HG02623 (cell line): ENCODE data around the gene CLSTN2.

Source experiments
- ATAC-seq: cut with Tn5 transposase; IDR thresholded peaks from one replicate; pipeline ENCODE4 v1.9.1; 2021; ENCODE audit warnings: moderate library complexity; ENCODE audit not compliant: unreplicated experiment

The CLSTN2 gene

GRCh38 chr3:140568842-140569520, 634.0 kb downstream of the CLSTN2 start:
- no peak for ATAC-seq

DNA sequence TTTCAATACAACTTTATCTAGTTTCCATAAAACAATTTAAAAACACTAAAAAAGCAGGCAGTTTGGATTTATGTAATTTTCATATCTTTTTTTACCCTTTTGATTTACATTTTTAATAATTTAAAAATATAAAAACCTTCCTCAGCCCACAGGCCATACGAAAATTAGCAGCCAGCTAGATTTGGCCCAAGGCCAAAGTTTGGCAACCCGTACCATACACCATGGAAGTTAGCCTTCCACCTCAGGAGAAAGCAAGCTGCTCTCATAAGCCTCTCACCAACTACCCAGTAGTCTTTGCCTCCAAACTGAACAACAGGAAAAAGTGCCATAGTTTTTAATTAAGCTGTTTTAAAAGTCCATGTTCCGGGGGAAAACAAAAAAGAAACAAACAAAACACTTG, 635.6 kb downstream of the CLSTN2 start:
- no peak for ATAC-seq

GRCh38 chr3:140571836-140572235, 636.9 kb downstream of the CLSTN2 start:
- ATAC-seq = no peak

DNA sequence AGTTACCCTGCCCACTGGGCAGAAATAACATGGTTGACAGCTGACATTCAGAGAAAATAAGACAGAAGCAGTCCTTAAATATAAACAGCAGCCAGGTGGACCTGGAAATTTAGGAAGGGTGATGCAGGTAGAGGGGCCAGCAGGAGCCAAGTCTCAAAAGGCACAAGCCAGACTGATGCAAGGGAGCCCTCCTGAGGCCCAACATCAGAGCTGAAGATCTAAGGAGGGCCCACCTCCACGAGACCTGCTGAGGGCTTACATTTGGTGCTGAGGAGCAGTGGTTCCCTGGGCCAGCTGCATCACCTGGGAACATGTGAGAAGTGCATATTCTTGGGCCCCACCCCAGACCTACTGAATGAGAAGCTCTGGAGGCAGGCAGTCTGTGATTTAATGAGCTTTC, 637.3 kb downstream of the CLSTN2 start:
- ATAC-seq = no peak

GRCh38 chr3:140573011-140573410, 638.0 kb downstream of the CLSTN2 start:
- ATAC-seq = no peak

GRCh38 chr3:140574375-140574774, 639.4 kb downstream of the CLSTN2 start:
- ATAC-seq = no peak

- no peak for ATAC-seq
Measured at GRCh38 chr3:140576449-140576848, 641.5 kb downstream of the CLSTN2 start.

DNA sequence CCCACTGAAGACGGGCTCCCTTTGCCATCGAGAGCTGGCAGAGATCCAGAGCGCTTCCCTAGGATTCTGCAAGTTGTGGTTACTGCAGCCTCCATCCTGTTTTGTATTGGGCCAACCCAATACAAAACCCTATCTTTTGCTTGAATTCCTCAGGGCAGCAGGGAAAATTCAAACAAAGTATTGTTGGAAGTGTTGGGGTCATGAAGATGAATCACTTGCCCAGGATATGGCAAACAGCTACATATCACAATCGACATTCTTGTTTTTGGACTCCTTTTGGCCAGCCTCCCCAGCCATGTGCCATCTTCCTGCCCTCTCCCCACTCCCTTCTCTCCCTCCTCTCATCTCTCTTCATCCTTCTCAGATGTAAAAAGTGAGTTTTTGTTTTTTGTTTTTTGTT, 642.9 kb downstream of the CLSTN2 start:
- ATAC-seq = no peak

DNA sequence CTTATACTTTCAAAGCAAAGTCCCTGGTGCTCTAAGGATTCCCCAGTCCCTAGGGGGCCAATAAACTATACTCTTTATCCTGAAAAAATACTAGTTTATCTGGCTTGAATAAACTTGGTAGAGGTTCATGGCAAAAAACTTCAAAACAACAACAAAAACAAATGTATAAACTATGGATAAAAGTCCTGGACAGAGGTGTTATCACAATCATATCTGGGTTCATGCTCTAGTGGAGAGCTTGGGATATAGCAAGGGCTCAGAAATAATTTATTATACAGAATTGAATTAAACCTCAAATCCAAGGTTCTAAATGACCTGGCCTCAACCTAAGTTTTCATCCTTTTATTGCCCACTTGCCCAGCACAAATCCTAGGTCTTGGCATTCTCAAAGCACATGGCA, 644.3 kb downstream of the CLSTN2 start:
- no peak for ATAC-seq

DNA sequence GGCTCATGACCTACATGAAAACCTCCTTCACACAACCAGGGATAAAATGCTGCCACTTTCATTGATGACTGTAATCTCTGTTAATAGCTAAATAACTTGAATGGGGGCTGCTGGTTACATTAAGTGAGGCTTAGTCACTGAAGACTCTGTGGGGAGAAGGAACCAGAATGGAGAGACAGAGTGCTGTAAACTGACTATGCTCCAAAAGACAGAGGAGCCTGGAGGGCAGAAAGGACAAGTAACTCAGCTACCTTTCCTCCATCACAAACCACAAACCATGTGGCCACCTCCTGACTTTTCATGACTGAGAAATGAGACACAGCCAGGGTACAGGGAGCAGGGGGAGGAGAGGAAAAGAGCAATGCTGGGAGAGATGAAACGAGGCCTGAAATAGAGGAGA, 645.8 kb downstream of the CLSTN2 start:
- ATAC-seq = no peak

DNA sequence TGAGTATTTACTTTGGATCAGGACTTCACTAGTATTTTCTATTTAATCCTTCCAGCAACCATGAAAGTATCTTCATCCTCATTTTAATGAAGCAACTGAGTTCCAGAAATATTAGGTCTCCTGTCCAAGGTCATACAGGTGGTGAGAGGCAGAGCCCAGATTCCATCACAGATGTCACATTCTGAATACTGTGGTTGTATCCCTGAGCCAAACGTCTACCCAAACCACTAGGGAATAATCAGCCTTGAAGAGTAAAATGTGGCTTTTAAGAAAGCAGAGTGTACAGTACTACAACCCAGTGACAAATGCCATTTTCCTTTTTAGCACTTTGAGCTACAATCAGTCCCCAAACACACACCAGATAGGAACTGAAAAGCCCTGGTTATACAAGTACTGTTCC, 649.6 kb downstream of the CLSTN2 start:
- no peak for ATAC-seq

DNA sequence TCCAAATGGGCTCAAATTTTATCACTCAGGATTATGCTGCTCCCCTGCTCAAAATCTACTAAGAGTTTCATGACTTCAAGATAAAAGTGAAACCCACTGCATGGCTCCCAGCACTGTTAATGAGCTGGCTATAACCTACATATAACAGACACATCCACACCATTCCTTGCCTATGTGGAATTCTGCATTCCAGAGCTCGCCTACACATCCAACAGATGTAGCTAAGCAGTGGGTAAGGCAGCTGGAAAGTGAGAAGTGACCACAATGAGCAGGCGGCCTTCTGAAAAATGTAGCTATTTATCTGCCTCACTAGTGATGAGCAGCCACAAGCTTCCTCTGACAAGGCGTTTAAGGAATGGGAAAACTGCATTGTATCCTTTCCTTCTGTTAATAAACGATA, 650.8 kb downstream of the CLSTN2 start:
- no peak for ATAC-seq

DNA sequence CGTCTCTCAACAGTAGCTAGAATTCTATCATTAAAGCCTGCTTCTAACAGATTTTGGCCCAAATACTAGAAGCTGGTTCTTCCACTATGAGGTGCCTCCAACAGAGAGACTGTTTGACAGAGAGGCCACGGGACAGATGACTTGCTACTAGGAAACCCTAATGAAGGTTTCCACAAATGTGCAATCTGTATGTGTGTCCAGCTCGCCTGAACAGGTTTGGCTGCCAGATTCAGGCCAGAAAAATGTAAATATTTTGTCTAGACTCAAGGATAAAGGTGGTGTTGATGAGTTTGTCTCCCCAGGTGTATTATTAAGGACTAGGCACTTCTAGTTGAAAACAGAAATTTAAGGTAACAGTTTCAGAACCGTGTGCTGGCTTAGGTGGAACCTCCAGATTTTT, 651.3 kb downstream of the CLSTN2 start:
- ATAC-seq = no peak

GRCh38 chr3:140588558-140588957, 653.6 kb downstream of the CLSTN2 start:
- no peak for ATAC-seq

GRCh38 chr3:140593766-140594165, 658.8 kb downstream of the CLSTN2 start:
- ATAC-seq = no peak

DNA sequence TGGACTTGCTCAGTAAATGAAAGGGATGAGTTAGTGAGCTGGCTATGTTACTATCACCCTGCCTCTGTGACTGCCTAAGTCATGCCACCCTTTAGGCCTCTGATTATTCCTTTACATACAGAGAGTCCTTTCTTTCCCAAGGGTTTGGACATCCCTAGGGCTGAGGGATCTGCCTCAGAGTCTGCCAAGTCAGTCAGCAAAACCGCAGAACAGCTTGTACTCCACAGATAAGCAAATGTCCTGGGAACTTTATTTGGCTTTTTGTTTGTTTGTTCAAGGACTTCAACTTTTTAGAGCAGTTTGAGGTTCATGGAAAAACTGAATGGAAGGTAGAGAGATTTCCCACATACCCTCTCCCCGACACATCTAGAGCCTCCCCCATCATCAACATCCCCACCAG, 660.3 kb downstream of the CLSTN2 start:
- no peak for ATAC-seq

DNA sequence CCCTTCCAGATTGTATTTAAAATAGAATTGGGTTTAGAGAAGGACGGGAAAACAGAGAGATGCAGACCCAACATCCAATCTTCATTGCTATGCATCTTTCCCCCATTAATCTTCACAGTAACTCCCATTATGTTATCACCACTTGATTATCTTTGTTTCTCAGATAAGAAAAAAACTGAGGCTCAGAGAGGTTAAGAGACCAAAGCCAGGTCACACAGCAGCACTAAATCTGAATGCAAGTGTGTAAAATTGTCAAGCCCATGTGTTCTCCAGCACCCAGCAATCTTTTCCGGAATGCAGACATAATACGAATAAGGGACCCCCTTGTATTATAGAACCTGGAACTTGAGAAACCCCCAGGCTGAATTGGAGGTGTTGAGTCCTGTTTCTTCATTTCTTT, 662.4 kb downstream of the CLSTN2 start:
- ATAC-seq = no peak

GRCh38 chr3:140597792-140598191, 662.8 kb downstream of the CLSTN2 start:
- ATAC-seq = no peak

GRCh38 chr3:140599009-140599408, 664.0 kb downstream of the CLSTN2 start:
- ATAC-seq = no peak

- no peak for ATAC-seq
Measured at GRCh38 chr3:140599496-140599895, 664.5 kb downstream of the CLSTN2 start.

DNA sequence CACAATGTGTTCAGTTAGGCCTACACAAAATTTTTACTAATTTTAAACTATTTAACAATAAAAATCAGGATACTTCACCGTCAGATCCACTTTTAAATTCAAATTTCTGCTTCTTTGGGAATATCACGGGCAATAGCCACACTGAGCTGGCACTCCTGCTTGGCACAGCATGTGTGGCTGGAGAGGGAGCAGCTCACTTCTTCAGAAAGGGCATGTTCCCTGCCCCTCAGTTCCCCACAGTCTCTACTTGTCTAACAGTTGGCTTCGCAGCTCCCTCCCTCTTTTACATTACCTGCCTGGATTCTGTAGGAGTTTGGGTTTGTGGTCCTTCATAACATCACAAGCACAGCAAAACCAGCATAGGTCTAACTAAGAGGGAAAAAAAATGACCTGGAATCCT, 666.9 kb downstream of the CLSTN2 start:
- no peak for ATAC-seq

DNA sequence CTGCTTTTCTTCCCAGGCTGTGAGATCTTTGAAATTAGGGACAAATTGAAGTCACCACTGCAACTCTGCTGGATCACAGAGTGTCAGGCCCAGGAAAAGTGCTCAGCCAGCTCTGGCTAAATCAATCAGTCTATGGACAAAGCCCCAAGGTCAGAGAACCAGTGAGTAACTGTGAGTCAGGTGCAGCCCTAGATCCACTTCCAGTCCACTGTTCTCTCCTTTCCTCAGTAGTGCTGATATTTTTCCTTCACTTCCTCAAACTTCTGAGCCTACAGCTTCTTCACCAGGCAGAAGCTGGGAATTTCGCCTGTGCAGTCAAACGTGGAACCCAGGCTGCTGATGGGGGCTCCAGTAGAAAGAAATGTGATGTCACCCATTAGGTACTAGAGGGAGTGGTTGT, 667.8 kb downstream of the CLSTN2 start:
- ATAC-seq = no peak

DNA sequence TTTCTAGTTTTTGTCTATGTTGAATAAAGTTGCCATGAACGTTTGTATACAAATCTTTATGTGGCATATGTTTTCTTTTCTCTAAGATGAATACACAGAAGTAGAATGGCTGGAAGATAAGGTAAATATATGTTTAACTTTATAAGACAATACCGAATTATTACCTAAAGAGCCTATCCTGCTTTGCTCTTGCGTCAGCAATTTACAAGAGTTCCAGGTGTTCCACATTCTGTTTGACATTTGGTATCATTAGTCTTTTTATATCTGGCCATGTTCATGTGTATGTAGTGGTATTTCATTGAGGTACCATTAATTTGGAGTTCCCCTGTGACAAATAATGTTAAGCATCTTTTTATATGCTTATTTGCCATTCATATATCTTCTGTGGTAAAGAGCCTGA, 668.8 kb downstream of the CLSTN2 start:
- ATAC-seq = no peak
